AG10803 (cell line): ENCODE data around the gene C11orf58.
A peak's percentile ranks its signal among the peaks of the same experiment; 100 is the strongest.

Experiments used
- DNase-seq: peaks from one replicate; pipeline ENCODE4 v3.0.0; 2010; ENCODE audit warnings: low read depth
- H3K4me3 ChIP-seq: 2 replicates; pipeline ENCODE4 v1.5.1; 2011; ENCODE audit warnings: mild to moderate bottlenecking, low read length, control low read depth
- CTCF ChIP-seq: conservative IDR thresholded peaks from 2 replicates; pipeline ENCODE4 v1.5.1; 2011; ENCODE audit warnings: mild to moderate bottlenecking, low read length, control low read depth, inconsistent platforms

C11orf58 gene

GRCh38 chr11:16785520-16786128 lies 47.2 kb downstream of the C11orf58 start:
- peak; percentile 77 for DNase-seq
- H3K4me3 ChIP-seq = no peak overlapping the region
- peak; percentile 96 for TF ChIP-seq CTCF

GRCh38 chr11:16786131-16786530 lies 47.7 kb downstream of the C11orf58 start:
- no peak for TF ChIP-seq CTCF
- DNase-seq = no peak
- no peak overlapping the region for H3K4me3 ChIP-seq

- DNase-seq = peak; percentile 30
- no peak overlapping the region for H3K4me3 ChIP-seq
- no peak for TF ChIP-seq CTCF
Observed at GRCh38 chr11:16787035-16787742, 48.7 kb downstream of the C11orf58 start.

GRCh38 chr11:16788141-16789062 lies 50.0 kb downstream of the C11orf58 start:
- peak; percentile 56 for DNase-seq
- H3K4me3 ChIP-seq = no peak overlapping the region
- TF ChIP-seq CTCF = peak; percentile 93

- H3K4me3 ChIP-seq = no peak overlapping the region
- TF ChIP-seq CTCF = no peak
- DNase-seq = no peak
Observed at GRCh38 chr11:16789063-16789420, 50.6 kb downstream of the C11orf58 start.

- no peak for TF ChIP-seq CTCF
- no peak for DNase-seq
- H3K4me3 ChIP-seq = no peak overlapping the region
Observed at GRCh38 chr11:16789560-16790485, 51.4 kb downstream of the C11orf58 start.
